Measurements from ENCODE around the gene PHKA2.
A peak's percentile ranks its signal among the peaks of the same experiment; 100 is the strongest.

The PHKA2 gene

GRCh38 chrX:19003756-19004155 lies 19.8 kb upstream of the PHKA2 start:
- Histone ChIP-seq H3K4me3 (ENCODE audit: severe bottlenecking) (no peak overlapping the region), H3K27ac (ENCODE audit: poor library complexity, severe bottlenecking) (no peak overlapping the region), H3K36me3 (ENCODE audit: low read depth) (no peaks in the 10 kb centered on the region), H3K27me3 (ENCODE audit: insufficient read depth, poor library complexity, severe bottlenecking) (no peaks in the 10 kb centered on the region), H3K9me3 (ENCODE audit: severe bottlenecking) (no peaks in the 10 kb centered on the region), H3K4me1 (ENCODE audit: insufficient read depth, poor library complexity, severe bottlenecking) (no peaks in the 10 kb centered on the region)
- ATAC-seq (ENCODE audit: low read depth) (no peak), DNase-seq (ENCODE audit: low spot score) (no peak)
- no peak for TF ChIP-seq CTCF (IDR thresholded peaks at IDR 0.05; ENCODE audit: poor library complexity, severe bottlenecking)

GRCh38 chrX:18998653-18999052 lies 14.7 kb upstream of the PHKA2 start:
- ATAC-seq (ENCODE audit: low read depth) (no peak), DNase-seq (ENCODE audit: low spot score) (no peak)
- H3K4me3 ChIP-seq (ENCODE audit: severe bottlenecking), result no peak overlapping the region
- no peaks in the 10 kb centered on the region for H3K36me3 ChIP-seq (ENCODE audit: low read depth)
- H3K9me3 ChIP-seq (ENCODE audit: severe bottlenecking), result no peaks in the 10 kb centered on the region
- TF ChIP-seq CTCF (IDR thresholded peaks at IDR 0.05; ENCODE audit: poor library complexity, severe bottlenecking), result no peak
- no peaks in the 10 kb centered on the region for H3K27me3 ChIP-seq (ENCODE audit: insufficient read depth, poor library complexity, severe bottlenecking)
- peaks cover 27% of the 10 kb centered on the region for H3K4me1 ChIP-seq (ENCODE audit: insufficient read depth, poor library complexity, severe bottlenecking)
- no peak overlapping the region for H3K27ac ChIP-seq (ENCODE audit: poor library complexity, severe bottlenecking)

- no peak overlapping the region for H3K27ac ChIP-seq (ENCODE audit: poor library complexity, severe bottlenecking)
- TF ChIP-seq CTCF (IDR thresholded peaks at IDR 0.05; ENCODE audit: poor library complexity, severe bottlenecking), result no peak
- H3K4me3 ChIP-seq (ENCODE audit: severe bottlenecking), result no peak overlapping the region
- H3K36me3 ChIP-seq (ENCODE audit: low read depth), result no peaks in the 10 kb centered on the region
- no peaks in the 10 kb centered on the region for H3K9me3 ChIP-seq (ENCODE audit: severe bottlenecking)
- ATAC-seq (ENCODE audit: low read depth) (no peak), DNase-seq (ENCODE audit: low spot score) (no peak)
- no peaks in the 10 kb centered on the region for H3K27me3 ChIP-seq (ENCODE audit: insufficient read depth, poor library complexity, severe bottlenecking)
- peaks cover 27% of the 10 kb centered on the region for H3K4me1 ChIP-seq (ENCODE audit: insufficient read depth, poor library complexity, severe bottlenecking)
Measured at GRCh38 chrX:18997916-18998315, 14.0 kb upstream of the PHKA2 start.

DNA sequence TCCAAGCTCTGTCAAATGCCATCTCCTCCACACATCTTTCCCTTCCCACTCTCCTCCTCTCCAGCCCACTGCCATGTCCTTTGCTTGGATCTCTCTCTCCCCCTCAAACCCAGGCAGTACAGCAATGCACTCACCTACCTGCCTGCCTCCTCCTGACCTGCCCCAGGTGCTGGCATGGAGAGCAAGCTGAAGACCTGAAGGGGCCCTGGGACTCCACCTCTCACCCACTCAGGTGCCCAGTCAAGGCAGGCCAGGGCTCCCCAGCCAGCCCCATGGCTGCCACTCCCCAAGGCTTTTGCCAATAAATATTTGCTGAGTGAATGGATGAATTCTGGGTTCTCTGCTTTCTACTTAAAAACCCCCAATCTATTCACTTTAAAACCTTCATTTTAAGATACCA lies 12.6 kb upstream of the PHKA2 start:
- no peaks in the 10 kb centered on the region for H3K9me3 ChIP-seq (ENCODE audit: severe bottlenecking)
- ATAC-seq (ENCODE audit: low read depth) (no peak), DNase-seq (ENCODE audit: low spot score) (no peak)
- H3K4me3 ChIP-seq (ENCODE audit: severe bottlenecking), result no peak overlapping the region
- peak overlapping the region; percentile 96 for H3K27ac ChIP-seq (ENCODE audit: poor library complexity, severe bottlenecking)
- peaks cover 27% of the 10 kb centered on the region for H3K4me1 ChIP-seq (ENCODE audit: insufficient read depth, poor library complexity, severe bottlenecking)
- H3K27me3 ChIP-seq (ENCODE audit: insufficient read depth, poor library complexity, severe bottlenecking), result no peaks in the 10 kb centered on the region
- H3K36me3 ChIP-seq (ENCODE audit: low read depth), result no peaks in the 10 kb centered on the region
- TF ChIP-seq CTCF (IDR thresholded peaks at IDR 0.05; ENCODE audit: poor library complexity, severe bottlenecking), result no peak

GRCh38 chrX:18995221-18995620 lies 11.3 kb upstream of the PHKA2 start:
- ATAC-seq (ENCODE audit: low read depth) (peak; percentile 82), DNase-seq (ENCODE audit: low spot score) (no peak)
- Histone ChIP-seq H3K27me3 (ENCODE audit: insufficient read depth, poor library complexity, severe bottlenecking) (no peaks in the 10 kb centered on the region), H3K36me3 (ENCODE audit: low read depth) (no peaks in the 10 kb centered on the region), H3K4me1 (ENCODE audit: insufficient read depth, poor library complexity, severe bottlenecking) (peaks cover 27% of the 10 kb centered on the region), H3K9me3 (ENCODE audit: severe bottlenecking) (no peaks in the 10 kb centered on the region), H3K27ac (ENCODE audit: poor library complexity, severe bottlenecking) (peak overlapping the region; percentile 96), H3K4me3 (ENCODE audit: severe bottlenecking) (no peak overlapping the region)
- no peak for TF ChIP-seq CTCF (IDR thresholded peaks at IDR 0.05; ENCODE audit: poor library complexity, severe bottlenecking)
